HG03196 (cell line): ENCODE data around the gene STPG1.

ENCODE experiments used
- ATAC-seq: cut with Tn5 transposase; IDR thresholded peaks from one replicate; pipeline ENCODE4 v1.9.1; 2021; ENCODE audit not compliant: unreplicated experiment

STPG1 gene

GRCh38 chr1:24373710-24374109, 39.9 kb downstream of the STPG1 start:
- no peak for ATAC-seq

DNA sequence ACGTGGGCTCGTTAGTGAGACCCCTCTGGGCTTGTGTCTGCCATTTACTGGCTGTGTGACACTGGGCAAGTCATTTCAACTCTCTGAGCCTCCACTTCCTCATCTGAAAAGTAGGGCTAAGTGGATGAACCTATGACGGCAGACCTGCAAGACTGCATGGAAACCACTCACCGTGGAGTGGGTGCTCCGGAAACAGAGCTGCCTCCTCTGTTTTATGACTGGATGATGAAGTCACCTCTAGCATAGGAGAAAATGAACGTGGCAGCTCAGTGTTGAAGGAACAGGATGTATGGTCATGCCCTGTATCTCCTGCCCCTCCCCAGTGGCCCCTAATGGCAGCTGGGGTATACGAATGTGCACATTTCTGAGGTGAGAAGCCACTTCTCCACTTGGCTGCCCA, 40.5 kb downstream of the STPG1 start:
- no peak for ATAC-seq

DNA sequence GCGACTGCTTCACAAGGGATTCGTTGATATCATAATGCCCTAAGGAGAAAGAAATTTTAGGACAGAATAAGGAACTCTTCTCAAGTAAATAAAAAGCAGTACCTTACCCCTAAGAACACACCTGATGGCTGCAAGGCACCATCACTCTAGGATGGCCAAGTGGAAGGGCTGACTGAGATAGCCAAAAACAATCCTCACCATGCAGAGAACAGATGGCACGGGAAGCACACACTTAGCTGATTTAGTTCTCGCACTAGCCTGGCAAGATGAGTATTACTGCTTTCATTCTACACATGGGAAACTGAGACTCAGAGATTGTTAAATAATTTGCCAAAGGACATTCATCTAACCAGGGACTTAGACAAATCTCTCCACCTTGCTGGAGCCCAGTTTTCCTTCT, 43.8 kb downstream of the STPG1 start:
- no peak for ATAC-seq

- ATAC-seq: no peak
These were observed 44.4 kb downstream of the STPG1 start for GRCh38 chr1:24369199-24369598.

GRCh38 chr1:24366707-24367106, 46.9 kb downstream of the STPG1 start:
- ATAC-seq: no peak

DNA sequence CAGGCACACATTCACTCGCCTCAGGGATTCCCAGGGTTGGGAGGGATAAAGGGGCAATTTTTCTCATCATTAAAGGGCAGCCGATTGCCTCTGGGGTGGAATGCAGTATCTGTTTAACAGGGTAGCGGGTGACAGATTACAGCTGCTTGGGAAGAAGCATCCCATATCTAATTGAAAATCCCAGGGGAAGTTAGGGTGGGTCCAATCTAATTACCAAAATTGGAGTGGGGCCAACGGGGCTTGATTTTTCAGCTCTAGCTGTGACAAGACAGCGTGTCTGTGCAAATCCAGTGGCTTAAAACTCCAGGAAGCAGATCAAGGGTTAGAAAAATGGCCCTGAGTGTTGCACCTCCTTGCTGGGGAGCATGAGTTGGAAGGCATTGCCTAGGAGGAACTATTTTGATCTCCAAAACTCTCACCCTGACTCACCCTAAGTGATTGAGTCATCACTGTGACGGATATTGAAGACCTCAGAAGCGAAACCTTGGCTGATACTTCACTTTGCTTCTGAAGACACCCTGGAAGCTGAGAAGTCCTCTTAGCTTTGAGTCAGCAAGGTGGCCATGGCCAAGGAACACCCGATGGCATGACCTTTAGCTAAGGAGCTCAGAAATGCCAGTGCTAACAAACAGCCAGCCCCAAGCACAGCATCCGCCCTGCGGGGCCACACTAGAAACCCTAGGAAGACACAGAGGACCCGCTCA, 48.5 kb downstream of the STPG1 start:
- peak; percentile 69 for ATAC-seq

DNA sequence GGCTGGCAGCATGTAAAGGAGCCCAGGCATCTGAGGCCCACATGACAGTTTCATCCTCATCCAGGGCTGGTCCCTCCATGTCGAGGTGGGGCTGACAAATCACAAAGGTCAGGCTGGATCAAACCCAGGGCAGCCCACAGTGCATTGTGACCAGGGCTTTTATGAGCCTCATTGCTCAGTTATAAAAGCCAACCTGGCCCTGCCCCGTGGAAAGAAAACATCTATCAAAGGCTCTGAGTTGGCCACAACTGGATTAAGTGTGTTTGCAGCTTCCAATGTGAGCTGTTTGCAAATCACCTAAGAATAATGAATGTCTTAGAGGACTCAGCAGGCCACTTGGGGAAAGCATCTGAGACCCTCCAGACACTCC, 49.0 kb downstream of the STPG1 start:
- ATAC-seq: no peak

- no peak for ATAC-seq
These were observed 49.6 kb downstream of the STPG1 start for GRCh38 chr1:24363994-24364393.

GRCh38 chr1:24362982-24363614, 50.5 kb downstream of the STPG1 start:
- ATAC-seq: no peak

DNA sequence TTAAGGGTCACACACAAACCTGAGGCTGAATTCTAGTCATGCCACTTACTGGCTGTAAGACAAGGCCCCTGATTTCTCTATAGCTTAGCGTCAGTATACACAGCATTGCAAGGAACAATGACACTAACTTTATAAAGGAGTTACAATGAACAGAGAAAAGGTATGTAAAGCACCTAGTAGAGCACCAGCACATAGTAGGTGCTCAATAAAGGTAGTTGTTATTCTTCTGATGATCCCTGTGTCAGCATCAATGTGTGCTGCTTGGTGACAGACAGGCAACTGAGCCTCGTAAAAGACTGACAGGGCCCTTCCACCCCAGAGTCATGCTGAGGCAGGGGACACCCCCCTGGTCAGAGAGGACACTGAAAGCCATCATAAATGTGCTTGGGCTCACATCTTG, 51.2 kb downstream of the STPG1 start:
- ATAC-seq: no peak

DNA sequence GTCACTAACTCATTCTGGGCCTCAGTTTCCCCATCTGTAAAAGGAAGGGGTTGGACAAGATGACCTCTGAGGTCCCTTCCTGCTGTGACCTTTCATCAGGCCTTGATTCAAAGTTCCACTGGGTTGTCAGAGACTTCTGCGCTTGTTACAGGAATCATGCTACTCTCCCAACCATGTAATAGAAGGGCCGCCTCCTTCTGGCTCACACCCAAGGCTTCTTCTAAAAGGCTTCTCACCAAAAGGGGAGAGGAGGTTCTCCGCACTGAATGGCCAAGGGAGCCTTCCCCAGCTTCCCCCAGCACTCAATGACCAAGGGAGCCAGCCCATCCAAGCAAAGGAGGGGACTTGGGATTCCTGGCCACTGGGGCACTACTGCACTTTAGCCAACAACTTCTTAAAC, 51.8 kb downstream of the STPG1 start:
- no peak for ATAC-seq

GRCh38 chr1:24360681-24361080, 52.9 kb downstream of the STPG1 start:
- no peak for ATAC-seq

GRCh38 chr1:24357038-24357437, 56.5 kb downstream of the STPG1 start:
- ATAC-seq: no peak

DNA sequence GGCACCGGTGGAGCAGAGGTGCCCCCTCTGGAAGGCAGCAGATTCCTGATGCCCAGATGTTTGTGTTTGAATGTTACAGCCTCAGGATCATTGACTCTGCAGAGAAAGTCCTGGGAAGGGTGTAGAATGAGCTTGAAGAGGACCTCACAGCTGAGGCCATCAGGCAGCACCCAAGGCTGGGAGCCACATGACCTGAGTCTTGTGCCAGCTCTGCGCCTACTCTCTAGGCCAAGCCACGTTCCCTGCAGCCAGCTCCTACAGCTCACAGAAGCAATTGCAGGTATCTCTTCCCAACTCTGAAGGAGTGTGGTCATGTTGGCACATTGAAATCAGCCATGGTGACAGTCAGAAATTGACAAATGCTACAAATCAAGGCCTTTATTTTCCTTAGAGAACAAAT, 58.1 kb downstream of the STPG1 start:
- ATAC-seq: no peak

DNA sequence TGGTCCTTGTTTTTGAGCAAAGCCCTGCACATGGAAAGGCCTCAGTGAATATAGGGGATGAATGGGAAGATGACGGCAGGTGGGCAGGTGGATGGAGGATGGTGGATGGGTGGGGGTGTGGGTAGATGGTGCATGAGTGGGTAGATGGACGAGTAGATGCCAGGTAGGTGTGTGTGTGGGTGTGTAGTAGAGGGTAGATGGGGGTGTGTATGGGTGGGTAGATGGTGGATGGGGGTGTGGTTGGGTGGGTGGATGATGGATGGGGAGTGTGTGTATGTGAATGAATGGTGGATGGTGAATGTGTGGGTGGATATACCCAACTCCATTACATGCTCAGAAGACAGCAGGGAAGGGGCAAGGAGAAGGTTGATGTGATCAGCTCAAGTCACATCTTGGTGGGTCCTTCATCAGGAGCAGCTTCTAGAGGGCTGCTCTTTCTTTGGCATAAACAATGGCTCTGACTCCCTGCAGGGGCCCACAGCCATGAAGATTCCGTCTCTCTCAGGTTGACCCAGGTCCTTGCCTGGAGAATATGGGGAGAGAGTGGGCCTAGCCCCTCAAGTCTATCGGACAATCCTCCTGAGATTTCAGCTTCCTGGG, 60.2 kb downstream of the STPG1 start:
- ATAC-seq: no peak

GRCh38 chr1:24351918-24352627, 61.5 kb downstream of the STPG1 start:
- ATAC-seq: no peak

DNA sequence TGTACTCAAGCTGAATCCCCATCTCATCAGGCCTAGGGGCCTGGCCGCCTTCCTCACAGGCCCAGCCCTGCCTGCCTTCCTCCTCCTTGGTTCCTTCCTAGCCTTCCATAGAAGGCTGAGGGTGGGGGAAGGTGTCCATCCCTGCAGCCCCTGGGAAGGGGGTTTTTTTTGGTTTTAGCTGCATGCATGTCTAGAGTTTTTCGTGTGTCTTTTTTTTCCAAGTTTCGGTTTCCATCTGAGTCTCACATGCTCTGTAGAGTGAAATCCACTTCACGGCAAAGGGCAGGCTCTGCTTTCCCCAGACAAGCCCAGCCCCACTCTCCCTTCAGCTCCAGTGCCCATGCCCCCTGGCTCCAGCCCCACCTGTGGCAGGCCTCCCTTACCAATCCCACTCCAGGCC, 62.3 kb downstream of the STPG1 start:
- ATAC-seq: no peak

DNA sequence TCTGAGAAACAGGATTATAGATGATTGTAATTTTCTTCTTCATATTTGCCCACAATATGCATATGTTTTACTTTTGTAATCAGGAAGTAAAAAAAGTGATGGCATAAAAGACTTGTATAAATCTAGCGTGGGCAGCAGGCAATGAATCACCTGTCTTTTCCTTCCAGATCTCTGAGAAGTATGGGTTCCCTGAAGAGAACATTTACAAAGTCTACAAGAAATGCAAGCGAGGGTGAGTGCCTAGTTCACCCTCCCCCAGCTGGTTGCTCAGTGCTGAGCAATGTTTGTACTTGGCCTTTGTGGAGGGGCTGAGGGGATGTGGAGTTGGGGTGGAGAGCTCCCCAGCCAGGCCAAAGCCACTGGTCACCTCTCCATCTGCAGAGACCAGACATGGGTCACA, 63.7 kb downstream of the STPG1 start:
- ATAC-seq: no peak

- ATAC-seq: no peak
These were observed 65.4 kb downstream of the STPG1 start for GRCh38 chr1:24348196-24348595.

DNA sequence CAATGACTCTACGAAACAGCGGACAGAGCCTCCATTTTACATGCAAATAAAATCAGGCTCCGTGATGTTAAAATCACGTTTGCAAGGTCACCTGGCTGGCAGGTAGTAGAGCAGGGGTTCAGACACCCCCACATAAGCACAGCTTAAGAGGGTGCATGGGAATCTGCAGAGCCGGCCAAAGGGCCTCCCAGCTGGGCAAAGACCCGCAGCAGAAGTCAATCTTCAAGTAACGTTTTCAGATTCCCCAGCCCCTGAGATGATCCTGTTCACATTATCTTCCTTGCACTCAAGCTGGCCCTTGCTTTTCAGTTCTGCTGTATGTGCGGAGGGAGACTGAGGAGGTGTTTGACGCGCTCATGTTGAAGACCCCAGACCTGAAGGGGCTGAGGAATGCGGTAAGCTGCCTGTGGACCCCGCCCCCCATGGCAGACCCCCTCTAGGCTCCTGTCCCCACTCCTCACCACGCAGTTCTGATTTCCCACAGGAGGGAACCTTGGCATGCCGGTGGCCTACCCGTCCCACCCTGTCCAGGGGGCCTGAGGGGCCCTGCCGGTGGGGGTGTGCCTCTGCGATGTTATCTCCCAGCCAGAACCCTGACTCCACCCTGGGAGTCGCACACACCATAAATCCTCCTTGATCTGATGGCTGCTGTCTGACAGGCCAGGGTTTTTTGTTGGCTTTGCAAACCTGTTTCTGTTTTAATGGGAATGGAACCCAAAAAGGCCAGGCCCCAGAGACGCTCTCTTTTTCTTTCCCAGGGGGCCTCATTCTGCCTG, 66.2 kb downstream of the STPG1 start:
- no peak for ATAC-seq

DNA sequence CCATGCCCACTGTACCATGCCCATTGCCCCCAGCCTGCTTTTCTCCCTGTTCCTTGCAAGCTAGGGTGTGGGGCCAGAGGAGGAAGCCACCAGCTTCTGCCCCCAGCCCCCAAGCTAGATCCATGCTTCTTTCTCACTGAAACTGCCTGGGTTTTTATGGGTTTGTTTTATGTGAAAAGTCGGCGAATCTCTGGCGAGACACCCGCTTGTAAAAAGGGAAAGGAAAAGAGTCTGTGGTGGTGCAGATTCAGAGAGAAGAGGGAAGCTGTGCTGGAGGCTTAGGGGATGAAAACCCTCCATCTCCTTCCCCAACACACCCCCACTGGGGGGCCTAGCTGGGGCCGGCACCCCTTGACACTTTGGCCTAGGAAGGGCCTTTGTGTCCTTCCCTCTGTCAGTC, 68.2 kb downstream of the STPG1 start:
- ATAC-seq: no peak
